ENCODE results near the gene ASCC2. TPM values are rescaled to one million over a fixed set of nuclear protein-coding genes. Genes with fewer than 3 reads are reported as not detected.

Gene ASCC2
- total RNA-seq, 1 experiment from 2014 or later: 43.3 TPM

DNA sequence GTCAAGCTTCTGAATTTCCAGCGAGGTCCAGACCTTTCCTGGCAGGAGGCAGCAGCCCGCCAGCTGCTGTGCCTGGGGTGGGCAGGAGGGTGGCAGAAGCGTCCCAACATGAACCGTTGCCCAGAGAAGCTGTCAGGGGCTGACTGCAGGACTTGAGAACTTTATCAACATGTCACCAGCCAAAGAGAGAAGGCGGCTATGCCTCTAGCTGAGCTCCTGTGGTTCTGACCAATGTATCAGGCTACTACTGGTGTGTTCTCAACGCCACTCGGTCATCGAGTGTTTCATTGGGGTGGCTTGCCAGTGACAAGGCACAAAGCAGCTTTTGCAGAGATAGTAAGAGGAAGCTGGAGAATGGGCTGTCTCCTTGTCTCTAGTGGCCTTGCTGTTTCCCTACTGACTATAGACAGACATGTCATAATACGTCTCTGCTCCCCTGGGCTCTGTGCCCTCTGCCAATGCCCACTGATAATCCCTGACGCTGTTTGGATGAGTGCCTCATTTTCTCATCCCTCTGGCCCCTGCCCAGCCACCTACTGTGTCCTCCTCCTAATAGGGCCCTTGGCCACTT is 17.6 kb upstream of the ASCC2 start:
- DNase-seq: no peak
- Histone ChIP-seq H3K4me2 (no peak overlapping the region), H3F3A (ENCODE audit: insufficient read depth, low read depth) (no peaks in the 10 kb centered on the region; the same call in 1 of the 2 replicates), H3K9me2 (ENCODE audit: insufficient read depth) (no peaks in the 10 kb centered on the region), H3K27me3 (ENCODE audit: insufficient read depth, low read depth) (no peaks in the 10 kb centered on the region), H3K4me1 (replicated peaks; ENCODE audit: insufficient read depth) (no peaks in the 10 kb centered on the region), H3K27ac (no peak overlapping the region), H3K79me2 (ENCODE audit: low read depth) (no peaks in the 10 kb centered on the region), H2AFZ (no peak overlapping the region), H3K36me3 (ENCODE audit: low read depth) (no peaks in the 10 kb centered on the region), H3K4me3 (no peak overlapping the region), H4K20me1 (ENCODE audit: insufficient read depth) (no peaks in the 10 kb centered on the region), H3K9me3 (ENCODE audit: insufficient read depth, low read depth) (no peaks in the 10 kb centered on the region)
- CTCF ChIA-PET: interaction anchor here (0.5 kb wide), 1 partner anchor 218 kb away, joined by 3 read pairs; no protein-coding TSS in a partner anchor
- TF ChIP-seq EZH2 (IDR thresholded peaks at IDR 0.05; ENCODE audit: low read depth): no peak
- TF ChIP-seq CTCF (conservative IDR thresholded peaks at IDR 0.05): no peak
- intact Hi-C loops (cut with micrococcal nuclease; ENCODE audit: unreplicated experiment): no loop called here
- POLR2A ChIA-PET (ENCODE audit: unreplicated experiment): no interaction called here
- BruUV-seq (replicated peaks): no TSS peak

- Histone ChIP-seq H3K9me2 (ENCODE audit: insufficient read depth) (no peaks in the 10 kb centered on the region), H3K79me2 (ENCODE audit: low read depth) (no peaks in the 10 kb centered on the region), H3K4me3 (no peak overlapping the region), H3K36me3 (ENCODE audit: low read depth) (no peaks in the 10 kb centered on the region), H3F3A (ENCODE audit: insufficient read depth, low read depth) (no peaks in the 10 kb centered on the region; the same call in 1 of the 2 replicates), H3K27ac (no peak overlapping the region), H2AFZ (no peak overlapping the region), H4K20me1 (ENCODE audit: insufficient read depth) (no peaks in the 10 kb centered on the region), H3K27me3 (ENCODE audit: insufficient read depth, low read depth) (no peaks in the 10 kb centered on the region), H3K4me1 (replicated peaks; ENCODE audit: insufficient read depth) (no peaks in the 10 kb centered on the region), H3K9me3 (ENCODE audit: insufficient read depth, low read depth) (no peaks in the 10 kb centered on the region), H3K4me2 (no peak overlapping the region)
- intact Hi-C loops (cut with micrococcal nuclease; ENCODE audit: unreplicated experiment): no loop called here
- ChIA-PET POLR2A (ENCODE audit: unreplicated experiment) (no interaction called here), CTCF (no interaction called here)
- TF ChIP-seq CTCF (conservative IDR thresholded peaks at IDR 0.05): no peak
- no peak for TF ChIP-seq EZH2 (IDR thresholded peaks at IDR 0.05; ENCODE audit: low read depth)
- DNase-seq: no peak
- BruUV-seq (replicated peaks): no TSS peak
Observed at GRCh38 chr22:29854432-29854831, 16.4 kb upstream of the ASCC2 start.

DNA sequence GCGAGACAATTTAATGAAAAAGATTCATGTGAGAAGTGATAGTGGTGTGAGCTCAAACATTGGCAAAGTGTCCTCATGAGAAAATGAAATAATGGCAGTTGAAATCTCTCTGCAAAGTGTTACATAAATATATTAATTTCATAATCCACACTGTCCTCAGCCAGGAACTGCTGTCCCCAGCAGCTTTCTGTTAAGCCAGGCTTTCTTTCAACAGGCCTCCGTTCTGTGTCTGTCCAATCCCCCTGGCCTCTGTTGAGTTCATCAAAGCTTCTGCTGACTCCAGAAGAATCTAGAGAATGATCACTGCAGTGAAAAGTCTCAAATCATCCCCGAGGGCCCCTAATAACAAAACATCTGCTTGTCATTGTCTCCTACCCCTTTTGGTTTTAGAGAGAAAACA is 10.0 kb upstream of the ASCC2 start:
- Histone ChIP-seq H3K4me2 (no peak overlapping the region), H4K20me1 (ENCODE audit: insufficient read depth) (no peaks in the 10 kb centered on the region), H3K4me3 (no peak overlapping the region), H3K79me2 (ENCODE audit: low read depth) (no peaks in the 10 kb centered on the region), H3K27ac (no peak overlapping the region), H3K36me3 (ENCODE audit: low read depth) (no peaks in the 10 kb centered on the region), H2AFZ (no peak overlapping the region), H3K9me3 (ENCODE audit: insufficient read depth, low read depth) (no peaks in the 10 kb centered on the region), H3K9me2 (ENCODE audit: insufficient read depth) (no peaks in the 10 kb centered on the region), H3F3A (ENCODE audit: insufficient read depth, low read depth) (peaks cover 10% of the 10 kb centered on the region), H3K27me3 (ENCODE audit: insufficient read depth, low read depth) (no peaks in the 10 kb centered on the region), H3K4me1 (replicated peaks; ENCODE audit: insufficient read depth) (peaks cover 8% of the 10 kb centered on the region)
- POLR2A ChIA-PET (ENCODE audit: unreplicated experiment): no interaction called here
- DNase-seq: no peak
- BruUV-seq (replicated peaks): no TSS peak
- CTCF ChIA-PET: no interaction called here
- TF ChIP-seq CTCF (conservative IDR thresholded peaks at IDR 0.05) (no peak), EZH2 (IDR thresholded peaks at IDR 0.05; ENCODE audit: low read depth) (no peak)
- intact Hi-C loops (cut with micrococcal nuclease; ENCODE audit: unreplicated experiment): no loop called here

Data from PC-9 (cell line).